ENCODE data around the gene SUSD1. TPM values are rescaled to one million over a fixed set of nuclear protein-coding genes. Genes with fewer than 3 reads are reported as not detected.

SUSD1 gene
- total and polyA plus RNA-seq, 2 donors (not counting 1 experiment from before 2014, with no cell fraction given) = 5.7 to 7.5 TPM

DNA sequence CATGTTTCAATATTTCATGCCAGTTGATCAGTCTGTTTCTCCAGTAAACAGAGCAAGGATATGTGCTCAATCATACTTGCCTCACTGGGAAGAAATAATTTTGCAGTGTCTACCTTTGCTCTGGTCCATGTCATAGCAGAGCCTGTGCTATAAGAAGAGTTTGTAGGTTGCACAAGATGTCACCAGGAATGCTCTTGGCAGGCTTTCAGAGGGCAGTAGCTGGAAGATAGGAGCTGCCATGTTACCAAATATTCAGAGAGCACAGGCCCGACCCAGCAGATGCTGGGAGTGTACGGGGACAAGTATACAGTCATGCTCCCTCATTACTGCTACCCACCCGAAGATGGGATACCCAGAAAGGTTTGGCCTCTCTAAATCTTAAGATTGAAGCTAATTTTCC is 175.8 kb downstream of the SUSD1 start:
- Mint-ChIP-seq H3K4me1 (peaks cover 35% of the 10 kb centered on the region), H3K4me3 (no peak overlapping the region), H3K9me3 (ENCODE audit: insufficient read depth) (no peaks in the 10 kb centered on the region), H3K27ac (no peak overlapping the region), H3K27me3 (no peaks in the 10 kb centered on the region)
- peaks cover 29 to 30% of the 10 kb centered on the region in 2 donors for H3K4me1 ChIP-seq (ENCODE audit: control insufficient read depth in 2 of 2, insufficient read depth in 2 of 2, low read length in 2 of 2)
- CTCF ChIA-PET = interaction anchor here (0.6 to 1.3 kb wide), 3 partner anchors 13 to 75 kb away, joined by 3 read pairs; no protein-coding TSS in a partner anchor
- H3K79me2 ChIP-seq (ENCODE audit: control insufficient read depth, insufficient read depth, low read length) = no peaks in the 10 kb centered on the region
- H3K4me2 ChIP-seq (replicated peaks; ENCODE audit: low read depth, low read length, poor library complexity, severe bottlenecking) = no peak overlapping the region
- no peak for TF ChIP-seq EZH2 (IDR thresholded peaks at IDR 0.05; ENCODE audit: borderline replicate concordance, insufficient read depth, low read depth, low read length, poor library complexity, severe bottlenecking)
- TF ChIP-seq, protein P1, sequence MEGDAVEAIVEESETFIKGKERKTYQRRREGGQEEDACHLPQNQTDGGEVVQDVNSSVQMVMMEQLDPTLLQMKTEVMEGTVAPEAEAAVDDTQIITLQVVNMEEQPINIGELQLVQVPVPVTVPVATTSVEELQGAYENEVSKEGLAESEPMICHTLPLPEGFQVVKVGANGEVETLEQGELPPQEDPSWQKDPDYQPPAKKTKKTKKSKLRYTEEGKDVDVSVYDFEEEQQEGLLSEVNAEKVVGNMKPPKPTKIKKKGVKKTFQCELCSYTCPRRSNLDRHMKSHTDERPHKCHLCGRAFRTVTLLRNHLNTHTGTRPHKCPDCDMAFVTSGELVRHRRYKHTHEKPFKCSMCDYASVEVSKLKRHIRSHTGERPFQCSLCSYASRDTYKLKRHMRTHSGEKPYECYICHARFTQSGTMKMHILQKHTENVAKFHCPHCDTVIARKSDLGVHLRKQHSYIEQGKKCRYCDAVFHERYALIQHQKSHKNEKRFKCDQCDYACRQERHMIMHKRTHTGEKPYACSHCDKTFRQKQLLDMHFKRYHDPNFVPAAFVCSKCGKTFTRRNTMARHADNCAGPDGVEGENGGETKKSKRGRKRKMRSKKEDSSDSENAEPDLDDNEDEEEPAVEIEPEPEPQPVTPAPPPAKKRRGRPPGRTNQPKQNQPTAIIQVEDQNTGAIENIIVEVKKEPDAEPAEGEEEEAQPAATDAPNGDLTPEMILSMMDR (IDR thresholded peaks at IDR 0.05) = no peak
- H3K4me3 ChIP-seq (ENCODE audit: control extremely low read depth in 1 of 5, extremely low read depth in 1 of 5, insufficient read depth in 1 of 5, low read depth in 2 of 5, low read length in 4 of 5) = no peak overlapping the region
- H4K20me1 ChIP-seq (ENCODE audit: control insufficient read depth, insufficient read depth, low read length, poor library complexity, severe bottlenecking) = no peaks in the 10 kb centered on the region
- H3K36me3 ChIP-seq (replicated peaks in 1 of 2; ENCODE audit: control extremely low read depth in 1 of 2, control insufficient read depth in 1 of 2, extremely low read depth in 1 of 2, insufficient read depth in 2 of 2, low read length in 1 of 2) = no peaks in the 10 kb centered on the region
- H2AFZ ChIP-seq (ENCODE audit: insufficient read depth, low read depth, low read length, poor library complexity, severe bottlenecking) = no peak overlapping the region
- no peak for ATAC-seq (ENCODE audit: low read depth)
- H3K9ac ChIP-seq (ENCODE audit: low read length) = no peak overlapping the region
- WGBS (ENCODE audit: insufficient coverage) = 100% methylated on average over 1 of the region's 3 CpGs
- no peak for DNase-seq
- no peaks in the 10 kb centered on the region for H3K9me3 ChIP-seq (ENCODE audit: control extremely low read depth in 1 of 3, control insufficient read depth in 2 of 3, insufficient read depth in 1 of 3, low read length in 2 of 3)
- POLR2A ChIA-PET = no interaction called here
- intact Hi-C loops (cut with micrococcal nuclease) = no loop called here
- no peaks in the 10 kb centered on the region for H3K27me3 ChIP-seq (replicated peaks in 1 of 4; ENCODE audit: control extremely low read depth in 1 of 4, control insufficient read depth in 3 of 4, insufficient read depth in 4 of 4, low read length in 3 of 4)
- no peak overlapping the region for H3K27ac ChIP-seq (ENCODE audit: low read length in 2 of 2)

DNA sequence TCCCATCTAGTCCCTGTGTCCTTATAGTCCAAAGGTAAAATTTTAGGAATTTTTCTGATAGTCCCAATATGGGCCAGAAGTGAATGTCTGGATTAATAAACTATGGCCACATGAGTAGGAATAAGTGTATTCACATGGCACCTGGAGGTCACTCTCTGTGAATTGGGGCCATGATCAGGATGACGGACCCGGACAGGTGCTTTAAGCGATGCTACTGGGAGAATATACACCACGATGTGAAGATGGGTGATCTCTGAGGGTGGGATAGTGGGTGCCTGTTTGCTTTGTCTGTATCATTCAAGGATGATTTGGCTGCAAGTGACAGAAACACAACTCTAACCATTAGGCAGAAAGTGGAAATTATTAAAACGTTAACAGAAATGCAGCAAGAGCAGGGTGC is 177.3 kb downstream of the SUSD1 start:
- H3K4me3 ChIP-seq (ENCODE audit: control extremely low read depth in 1 of 5, extremely low read depth in 1 of 5, insufficient read depth in 1 of 5, low read depth in 2 of 5, low read length in 4 of 5) = no peak overlapping the region
- Mint-ChIP-seq H3K27me3 (no peaks in the 10 kb centered on the region), H3K9me3 (ENCODE audit: insufficient read depth) (no peaks in the 10 kb centered on the region), H3K27ac (no peak overlapping the region), H3K4me1 (peaks cover 33% of the 10 kb centered on the region), H3K4me3 (no peak overlapping the region)
- H3K79me2 ChIP-seq (ENCODE audit: control insufficient read depth, insufficient read depth, low read length) = no peaks in the 10 kb centered on the region
- H3K27me3 ChIP-seq (replicated peaks in 1 of 4; ENCODE audit: control extremely low read depth in 1 of 4, control insufficient read depth in 3 of 4, insufficient read depth in 4 of 4, low read length in 3 of 4) = no peaks in the 10 kb centered on the region
- DNase-seq (no peak), ATAC-seq (ENCODE audit: low read depth) (no peak)
- 100% methylated on average over 4 of the region's 5 CpGs for WGBS (ENCODE audit: insufficient coverage)
- H3K9ac ChIP-seq (ENCODE audit: low read length) = no peak overlapping the region
- no peak overlapping the region for H3K27ac ChIP-seq (ENCODE audit: low read length in 2 of 2)
- ChIA-PET CTCF (no interaction called here), POLR2A (interaction anchor here (0.6 kb wide), 1 partner anchor 77 kb away, joined by 4 read pairs; no protein-coding TSS in a partner anchor)
- no peak overlapping the region for H2AFZ ChIP-seq (ENCODE audit: insufficient read depth, low read depth, low read length, poor library complexity, severe bottlenecking)
- TF ChIP-seq EZH2 (IDR thresholded peaks at IDR 0.05; ENCODE audit: borderline replicate concordance, insufficient read depth, low read depth, low read length, poor library complexity, severe bottlenecking) = no peak
- H3K4me1 ChIP-seq (ENCODE audit: control insufficient read depth in 2 of 2, insufficient read depth in 2 of 2, low read length in 2 of 2) = peaks cover 25 to 28% of the 10 kb centered on the region in 2 donors
- H3K4me2 ChIP-seq (replicated peaks; ENCODE audit: low read depth, low read length, poor library complexity, severe bottlenecking) = no peak overlapping the region
- no peaks in the 10 kb centered on the region for H3K36me3 ChIP-seq (replicated peaks in 1 of 2; ENCODE audit: control extremely low read depth in 1 of 2, control insufficient read depth in 1 of 2, extremely low read depth in 1 of 2, insufficient read depth in 2 of 2, low read length in 1 of 2)
- no peaks in the 10 kb centered on the region for H3K9me3 ChIP-seq (ENCODE audit: control extremely low read depth in 1 of 3, control insufficient read depth in 2 of 3, insufficient read depth in 1 of 3, low read length in 2 of 3)
- intact Hi-C loops (cut with micrococcal nuclease) = no loop called here
- no peaks in the 10 kb centered on the region for H4K20me1 ChIP-seq (ENCODE audit: control insufficient read depth, insufficient read depth, low read length, poor library complexity, severe bottlenecking)

Data from B cell (primary cell).